Neural cell (in vitro differentiated cells): Measurements from ENCODE around the gene CAMK2G. TPM values are rescaled to one million over a fixed set of nuclear protein-coding genes. Genes with fewer than 3 reads are reported as not detected.

ENCODE experiments used
- H2AFZ ChIP-seq: fragments of 200-600, 300-800 bp; sonication (generic), shearing (Covaris generic); 2 replicates; pipeline ENCODE4 v1.6.0; 2014; ENCODE audit warnings: low read depth, mild to moderate bottlenecking, antibody characterized with exemption, low read length, moderate library complexity
- H3F3A ChIP-seq: fragments of 200-600 bp; shearing (Covaris generic); 2 replicates; pipeline ENCODE4 v1.6.1; 2016; ENCODE audit warnings: mild to moderate bottlenecking, moderate library complexity, mixed read lengths, antibody characterized with exemption, low read length; ENCODE audit not compliant: insufficient read depth, poor library complexity, severe bottlenecking
- H3K27ac ChIP-seq: fragments of 200-600, 300-800 bp; sonication (generic), shearing (Covaris generic); 2 replicates; pipeline ENCODE4 v1.5.1; 2014; ENCODE audit warnings: mild to moderate bottlenecking, low read length, moderate library complexity
- H3K27me3 ChIP-seq: fragments of 300-800, 200-600 bp; sonication (generic), shearing (Covaris generic); 2 replicates; pipeline ENCODE4 v1.6.0; 2014; ENCODE audit warnings: mild to moderate bottlenecking, low read depth, low read length, moderate library complexity; ENCODE audit not compliant: insufficient read depth
- H3K36me3 ChIP-seq: fragments of 300-800, 200-600 bp; sonication (generic), shearing (Covaris generic); 2 replicates; pipeline ENCODE4 v1.5.1; 2014; ENCODE audit warnings: mild to moderate bottlenecking, antibody characterized with exemption, low read length, moderate library complexity; ENCODE audit not compliant: insufficient read depth
- H3K4me2 ChIP-seq: fragments of 300-800, 200-600 bp; sonication (generic), shearing (Covaris generic); 2 replicates; pipeline ENCODE4 v1.6.0; 2014; ENCODE audit warnings: mild to moderate bottlenecking, low read length
- H3K4me3 ChIP-seq: fragments of 300-800, 200-600 bp; sonication (generic), shearing (Covaris generic); 2 replicates; pipeline ENCODE4 v1.5.1; 2014; ENCODE audit warnings: mild to moderate bottlenecking, low read length, moderate library complexity
- H3K79me2 ChIP-seq: fragments of 200-600 bp; shearing (Covaris generic); replicated peaks from 2 replicates; pipeline ENCODE4 v1.6.0; 2014; ENCODE audit warnings: mild to moderate bottlenecking, low read length, moderate library complexity; ENCODE audit not compliant: insufficient read depth
- H3K9ac ChIP-seq: fragments of 300-800, 200-600 bp; sonication (generic), shearing (Covaris generic); 2 replicates; pipeline ENCODE4 v1.6.1; 2016; ENCODE audit warnings: mild to moderate bottlenecking, low read length, mixed read lengths
- H3K9me2 ChIP-seq: fragments of 200-600 bp; shearing (Covaris generic); 2 replicates; pipeline ENCODE4 v1.6.1; 2016; ENCODE audit warnings: mild to moderate bottlenecking, low read length, mixed read lengths; ENCODE audit not compliant: insufficient read depth
- H3K9me3 ChIP-seq: fragments of 200-600, 300-800 bp; sonication (generic), shearing (Covaris generic); 2 replicates; pipeline ENCODE4 v1.6.1; 2016; ENCODE audit warnings: mild to moderate bottlenecking, mixed run types, low read length, moderate library complexity, mixed read lengths
- H4K20me1 ChIP-seq: fragments of 200-600 bp; shearing (Covaris generic); 2 replicates; pipeline ENCODE4 v1.6.1; 2016; ENCODE audit warnings: mild to moderate bottlenecking, mixed run types; ENCODE audit not compliant: insufficient read depth
- CTCF ChIP-seq: fragments of 450-650 bp; IDR thresholded peaks from 2 replicates; pipeline ENCODE4 v1.5.1; 2014; ENCODE audit warnings: antibody characterized with exemption, mild to moderate bottlenecking, moderate library complexity; ENCODE audit not compliant: poor library complexity, severe bottlenecking
- EP300 ChIP-seq: fragments of 450-650 bp; conservative IDR thresholded peaks from 2 replicates; pipeline ENCODE4 v1.6.1; 2014; ENCODE audit warnings: antibody characterized with exemption, mild to moderate bottlenecking, moderate library complexity; ENCODE audit not compliant: poor library complexity, severe bottlenecking
- EZH2 ChIP-seq: fragments of 200-600, 300-800 bp; shearing (Covaris generic), sonication (generic); IDR thresholded peaks from 2 replicates; pipeline ENCODE4 v1.6.1; 2014; ENCODE audit warnings: antibody characterized with exemption, low read length, borderline replicate concordance, mild to moderate bottlenecking; ENCODE audit not compliant: insufficient read depth, poor library complexity, severe bottlenecking
- MXI1 ChIP-seq: fragments of 450-650 bp; conservative IDR thresholded peaks from 2 replicates; pipeline ENCODE4 v1.6.1; 2014; ENCODE audit warnings: antibody characterized with exemption, mild to moderate bottlenecking; ENCODE audit not compliant: poor library complexity, severe bottlenecking
- POLR2AphosphoS5 ChIP-seq: IDR thresholded peaks from 2 replicates; pipeline ENCODE4 v1.6.1; 2012
- RAD21 ChIP-seq: fragments of 450-650 bp; conservative IDR thresholded peaks from 2 replicates; pipeline ENCODE4 v1.6.1; 2014; ENCODE audit warnings: antibody characterized with exemption, mild to moderate bottlenecking, moderate library complexity
- SMC3 ChIP-seq: fragments of 450-650 bp; conservative IDR thresholded peaks from 2 replicates; pipeline ENCODE4 v1.6.1; 2014; ENCODE audit warnings: antibody characterized with exemption, mild to moderate bottlenecking, moderate library complexity; ENCODE audit not compliant: poor library complexity
- TAF1 ChIP-seq: IDR thresholded peaks from 2 replicates; pipeline ENCODE4 v1.6.1; 2012; ENCODE audit warnings: low read depth
- polyA plus RNA-seq: library from polyadenylated mRNA; depleted of rRNA; stranded (reverse); fragments of >200 nt; gene quantifications from 2 replicates; pipeline ENCODE4 v1.2.3, GENCODE V29; 2014
- TF ChIP-seq, protein P1 (sequence below): IDR thresholded peaks from 2 replicates; pipeline ENCODE4 v1.6.1; 2012; ENCODE audit warnings: borderline replicate concordance

CAMK2G gene
- polyA plus RNA-seq, 1 donor from 2014 or later = 55.4 TPM

DNA sequence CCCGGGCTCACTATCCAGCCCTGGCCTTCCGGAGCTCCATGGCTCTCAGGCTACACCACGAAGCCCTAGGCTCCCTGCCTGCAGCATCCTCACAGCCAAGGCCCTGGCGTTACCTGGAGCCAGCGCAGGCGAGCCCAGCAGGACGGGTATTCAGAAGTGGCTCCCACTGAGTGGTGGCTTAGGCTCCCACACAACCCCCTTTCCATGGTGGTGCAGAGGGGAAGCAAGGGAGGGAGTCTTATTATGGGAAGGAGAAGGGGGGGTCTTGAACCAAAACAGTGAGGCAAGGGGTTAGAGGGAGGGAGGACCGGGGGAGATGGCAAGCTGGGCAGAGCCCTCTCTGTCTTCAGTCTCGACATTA lies 33.3 kb downstream of the CAMK2G start:
- Histone ChIP-seq H3K27ac (no peak overlapping the region), H3K27me3 (no peaks in the 10 kb centered on the region), H3K36me3 (no peaks in the 10 kb centered on the region), H3K4me3 (no peak overlapping the region), H2AFZ (no peak overlapping the region), H3K9me2 (no peaks in the 10 kb centered on the region), H3K9me3 (no peaks in the 10 kb centered on the region), H3K79me2 (no peaks in the 10 kb centered on the region), H3K4me2 (no peak overlapping the region), H3K9ac (no peak overlapping the region), H4K20me1 (no peaks in the 10 kb centered on the region), H3F3A (no peaks in the 10 kb centered on the region)
- TF ChIP-seq POLR2AphosphoS5 = no peak
- no peak for TF ChIP-seq CTCF
- TF ChIP-seq, protein P1, sequence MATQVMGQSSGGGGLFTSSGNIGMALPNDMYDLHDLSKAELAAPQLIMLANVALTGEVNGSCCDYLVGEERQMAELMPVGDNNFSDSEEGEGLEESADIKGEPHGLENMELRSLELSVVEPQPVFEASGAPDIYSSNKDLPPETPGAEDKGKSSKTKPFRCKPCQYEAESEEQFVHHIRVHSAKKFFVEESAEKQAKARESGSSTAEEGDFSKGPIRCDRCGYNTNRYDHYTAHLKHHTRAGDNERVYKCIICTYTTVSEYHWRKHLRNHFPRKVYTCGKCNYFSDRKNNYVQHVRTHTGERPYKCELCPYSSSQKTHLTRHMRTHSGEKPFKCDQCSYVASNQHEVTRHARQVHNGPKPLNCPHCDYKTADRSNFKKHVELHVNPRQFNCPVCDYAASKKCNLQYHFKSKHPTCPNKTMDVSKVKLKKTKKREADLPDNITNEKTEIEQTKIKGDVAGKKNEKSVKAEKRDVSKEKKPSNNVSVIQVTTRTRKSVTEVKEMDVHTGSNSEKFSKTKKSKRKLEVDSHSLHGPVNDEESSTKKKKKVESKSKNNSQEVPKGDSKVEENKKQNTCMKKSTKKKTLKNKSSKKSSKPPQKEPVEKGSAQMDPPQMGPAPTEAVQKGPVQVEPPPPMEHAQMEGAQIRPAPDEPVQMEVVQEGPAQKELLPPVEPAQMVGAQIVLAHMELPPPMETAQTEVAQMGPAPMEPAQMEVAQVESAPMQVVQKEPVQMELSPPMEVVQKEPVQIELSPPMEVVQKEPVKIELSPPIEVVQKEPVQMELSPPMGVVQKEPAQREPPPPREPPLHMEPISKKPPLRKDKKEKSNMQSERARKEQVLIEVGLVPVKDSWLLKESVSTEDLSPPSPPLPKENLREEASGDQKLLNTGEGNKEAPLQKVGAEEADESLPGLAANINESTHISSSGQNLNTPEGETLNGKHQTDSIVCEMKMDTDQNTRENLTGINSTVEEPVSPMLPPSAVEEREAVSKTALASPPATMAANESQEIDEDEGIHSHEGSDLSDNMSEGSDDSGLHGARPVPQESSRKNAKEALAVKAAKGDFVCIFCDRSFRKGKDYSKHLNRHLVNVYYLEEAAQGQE = no peak
- TF ChIP-seq EP300 = no peak
- TF ChIP-seq SMC3 = no peak
- no peak for TF ChIP-seq EZH2

DNA sequence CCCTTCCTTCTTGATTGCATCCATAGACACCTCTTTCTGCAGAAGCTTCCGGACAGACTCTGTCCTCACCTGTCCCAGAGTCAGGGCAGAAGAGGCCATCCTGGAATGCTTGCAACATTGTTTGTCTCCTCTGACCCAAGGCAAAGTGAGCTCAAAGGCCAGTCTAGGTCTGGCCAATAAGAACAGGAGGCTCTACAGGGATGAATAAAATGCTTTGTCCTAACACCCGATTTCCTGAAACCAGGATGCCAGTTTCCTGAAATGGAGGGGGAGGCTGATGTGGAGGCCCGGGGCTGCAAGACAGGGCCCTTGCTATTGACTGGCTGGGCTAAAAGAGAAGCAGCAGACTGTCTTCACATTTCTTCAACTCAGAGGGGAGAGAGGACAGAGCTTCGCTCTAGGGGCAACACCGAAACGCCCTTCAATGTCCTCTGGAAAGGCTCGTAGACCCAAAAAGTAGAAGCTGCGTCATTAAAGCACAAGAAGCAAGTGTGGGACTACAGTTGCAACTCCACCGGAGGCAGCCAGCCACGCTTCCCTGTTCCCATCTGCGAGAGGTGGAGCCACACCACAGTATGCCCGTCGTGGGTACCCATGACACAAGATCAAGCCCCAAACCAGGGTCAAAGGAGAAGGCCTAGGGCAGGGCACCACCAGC lies 33.8 kb downstream of the CAMK2G start:
- Histone ChIP-seq H3K9ac (no peak overlapping the region), H3F3A (no peaks in the 10 kb centered on the region), H3K9me2 (no peaks in the 10 kb centered on the region), H3K27me3 (no peaks in the 10 kb centered on the region), H3K9me3 (no peaks in the 10 kb centered on the region), H2AFZ (no peak overlapping the region), H4K20me1 (no peaks in the 10 kb centered on the region), H3K4me2 (no peak overlapping the region), H3K4me3 (no peak overlapping the region), H3K79me2 (no peaks in the 10 kb centered on the region), H3K27ac (no peak overlapping the region), H3K36me3 (no peaks in the 10 kb centered on the region)
- TF ChIP-seq TAF1 = no peak
- no peak for TF ChIP-seq EP300
- no peak for TF ChIP-seq SMC3
- TF ChIP-seq, protein P1 = no peak
- TF ChIP-seq POLR2AphosphoS5 = no peak
- TF ChIP-seq MXI1 = no peak
- TF ChIP-seq CTCF = no peak
- no peak for TF ChIP-seq EZH2
- TF ChIP-seq RAD21 = no peak
